GM12873 (cell line): Measurements from ENCODE around the gene AK8.

Experiments used
- TF ChIP-seq, protein P1 (sequence below): IDR thresholded peaks from 2 replicates; pipeline ENCODE4 v1.5.1; 2012; ENCODE audit warnings: low read depth, mild to moderate bottlenecking, moderate library complexity, low read length, control low read depth; ENCODE audit not compliant: insufficient read depth; ENCODE audit errors: missing control alignments

AK8 gene

GRCh38 chr9:132770770-132771310 is 107.2 kb downstream of the AK8 start:
- TF ChIP-seq, protein P1, sequence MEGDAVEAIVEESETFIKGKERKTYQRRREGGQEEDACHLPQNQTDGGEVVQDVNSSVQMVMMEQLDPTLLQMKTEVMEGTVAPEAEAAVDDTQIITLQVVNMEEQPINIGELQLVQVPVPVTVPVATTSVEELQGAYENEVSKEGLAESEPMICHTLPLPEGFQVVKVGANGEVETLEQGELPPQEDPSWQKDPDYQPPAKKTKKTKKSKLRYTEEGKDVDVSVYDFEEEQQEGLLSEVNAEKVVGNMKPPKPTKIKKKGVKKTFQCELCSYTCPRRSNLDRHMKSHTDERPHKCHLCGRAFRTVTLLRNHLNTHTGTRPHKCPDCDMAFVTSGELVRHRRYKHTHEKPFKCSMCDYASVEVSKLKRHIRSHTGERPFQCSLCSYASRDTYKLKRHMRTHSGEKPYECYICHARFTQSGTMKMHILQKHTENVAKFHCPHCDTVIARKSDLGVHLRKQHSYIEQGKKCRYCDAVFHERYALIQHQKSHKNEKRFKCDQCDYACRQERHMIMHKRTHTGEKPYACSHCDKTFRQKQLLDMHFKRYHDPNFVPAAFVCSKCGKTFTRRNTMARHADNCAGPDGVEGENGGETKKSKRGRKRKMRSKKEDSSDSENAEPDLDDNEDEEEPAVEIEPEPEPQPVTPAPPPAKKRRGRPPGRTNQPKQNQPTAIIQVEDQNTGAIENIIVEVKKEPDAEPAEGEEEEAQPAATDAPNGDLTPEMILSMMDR: no peak

GRCh38 chr9:132769906-132770769 is 107.9 kb downstream of the AK8 start:
- TF ChIP-seq, protein P1: no peak

GRCh38 chr9:132768932-132769905 is 108.9 kb downstream of the AK8 start:
- TF ChIP-seq, protein P1: peak; percentile 61

DNA sequence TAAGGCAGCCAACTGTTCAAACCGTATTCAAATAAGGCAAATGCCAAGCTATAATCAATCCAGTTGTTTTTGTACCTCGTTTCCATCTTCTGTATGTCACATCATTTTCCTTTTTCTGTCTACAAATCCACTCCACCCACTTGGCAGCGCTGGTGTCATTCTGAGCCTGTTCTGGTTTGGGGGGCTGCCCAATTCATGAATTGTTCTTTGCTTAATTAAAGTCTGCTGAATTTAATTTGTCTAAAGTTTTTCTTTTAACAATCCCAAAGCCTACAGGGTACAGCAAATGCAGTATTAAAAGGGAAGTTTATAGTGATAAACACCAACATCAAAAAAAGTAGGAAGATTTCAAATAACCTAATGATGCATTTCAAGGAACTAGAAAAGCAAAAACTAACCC is 114.5 kb downstream of the AK8 start:
- TF ChIP-seq, protein P1: no peak

DNA sequence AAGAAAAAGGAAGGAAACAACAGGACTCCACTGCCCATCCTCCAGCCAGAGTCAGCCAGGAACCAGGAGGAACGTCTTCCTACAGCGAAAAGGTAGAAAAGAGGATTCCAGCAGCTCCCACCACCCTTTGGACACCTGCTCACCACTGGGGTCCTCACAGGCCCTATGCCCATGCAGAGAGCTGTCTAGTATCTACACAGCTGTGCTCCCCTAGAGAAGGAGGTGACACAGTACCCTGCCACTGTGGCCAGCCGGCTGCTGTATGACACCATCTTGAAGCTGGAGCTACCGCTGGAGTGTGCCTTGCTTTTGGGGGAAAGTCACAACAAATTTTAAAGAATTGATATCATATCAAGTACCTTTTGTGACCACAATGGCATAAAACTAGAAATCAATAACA is 115.2 kb downstream of the AK8 start:
- TF ChIP-seq, protein P1: no peak

- TF ChIP-seq, protein P1: no peak
These were observed 116.5 kb downstream of the AK8 start for GRCh38 chr9:132761602-132762001.
